Nasal cavity respiratory epithelium epithelial cell of viscerocranial mucosa (primary cell): ENCODE measurements around the gene OSCAR. TPM values are rescaled to one million over a fixed set of nuclear protein-coding genes. Genes with fewer than 3 reads are reported as not detected.

ENCODE experiments used
- total RNA-seq: library from RNA; depleted of rRNA; stranded (reverse); fragments of >200 nt; gene quantifications from 2 replicates; pipeline ENCODE4 v1.2.3, GENCODE V29; 2014

Gene OSCAR
- total RNA-seq = 0.07 and 1.0 TPM in 2 replicates

DNA sequence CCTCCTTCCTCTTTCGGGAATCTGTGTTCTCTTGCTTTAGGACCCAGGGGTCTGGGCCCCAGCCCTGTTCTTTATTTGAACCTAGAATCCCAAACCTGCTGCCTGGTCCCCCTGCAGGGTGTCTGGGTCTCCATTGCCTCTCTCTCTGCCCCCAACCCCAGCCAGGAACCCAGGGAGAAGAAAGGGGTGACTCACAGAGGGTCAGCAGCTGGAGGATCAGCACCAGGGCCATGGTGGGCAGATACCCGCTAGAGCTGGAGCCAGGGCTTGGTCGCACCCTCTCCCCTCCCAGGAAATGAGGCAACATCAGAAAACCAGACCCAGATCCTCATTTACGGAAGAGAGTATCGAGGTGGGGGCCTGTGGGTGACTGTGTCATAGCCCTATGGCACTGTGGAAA lies at the start of gene OSCAR:
Gene OSCAR, minus strand, starts transcription at position 243 of the 400 bp plus-strand sequence. Its CDS starts 11 bp downstream, at position 232.

DNA sequence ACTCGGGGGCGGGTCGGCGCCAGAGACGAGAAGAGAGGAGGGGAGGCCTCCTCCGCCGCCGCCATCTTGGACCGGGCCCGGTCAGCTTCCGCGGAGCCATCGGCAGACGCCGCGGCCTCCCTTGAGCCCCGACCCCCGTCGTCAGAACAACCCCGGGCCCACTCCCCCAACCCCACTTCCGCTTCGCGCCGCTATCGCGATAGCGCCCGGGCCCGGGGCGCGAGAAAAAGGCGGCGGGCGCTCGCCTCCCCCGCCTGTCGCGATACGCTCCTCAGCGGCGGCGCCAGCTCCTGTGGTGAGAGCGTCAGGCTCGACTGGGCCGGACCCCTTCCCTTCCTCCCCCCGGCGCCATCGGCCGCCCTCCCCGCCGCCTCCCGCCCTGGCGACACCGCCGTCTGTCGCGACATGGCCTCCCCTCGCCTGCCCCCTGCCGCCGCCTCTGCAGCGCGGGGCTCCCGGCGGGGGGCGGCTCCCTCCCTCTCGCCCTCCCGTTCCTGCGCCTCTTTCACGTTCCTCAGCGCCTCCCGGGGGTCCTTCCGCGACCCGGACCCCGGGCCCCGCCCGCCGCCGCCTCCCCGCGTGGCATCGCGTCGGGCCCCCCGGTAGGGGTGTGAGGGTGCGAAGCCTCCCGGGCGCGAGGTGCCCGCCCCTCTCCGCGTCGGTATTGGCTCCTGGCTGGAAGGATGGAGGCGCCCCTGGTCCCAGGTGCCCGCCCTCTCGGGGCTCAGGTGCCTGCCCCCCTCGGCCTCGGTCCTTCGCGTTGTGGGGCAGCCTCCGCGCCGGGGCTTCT lies 37.3 kb upstream of the OSCAR start, which contains the start of gene CNOT3:
Gene CNOT3, plus strand, starts transcription at position 64 of the 790 bp plus-strand sequence. CDS start 5,217 bp downstream, outside the sequence.

GRCh38 chr19:54115109-54116063 lies 14.8 kb upstream of the OSCAR start, which contains the start of the genes PRPF31 and TFPT:
TSS of gene PRPF31 (plus strand) at chr19:54115754. CDS start at chr19:54118279, 2,525 bp downstream.
TSS of gene TFPT (minus strand) at chr19:54115657. CDS start at chr19:54115269, 388 bp downstream.

GRCh38 chr19:54102421-54103169 lies 2.0 kb upstream of the OSCAR start, which contains the start of gene NDUFA3:
TSS of gene NDUFA3 (plus strand) at chr19:54102855. CDS start at chr19:54102879, 24 bp downstream.

DNA sequence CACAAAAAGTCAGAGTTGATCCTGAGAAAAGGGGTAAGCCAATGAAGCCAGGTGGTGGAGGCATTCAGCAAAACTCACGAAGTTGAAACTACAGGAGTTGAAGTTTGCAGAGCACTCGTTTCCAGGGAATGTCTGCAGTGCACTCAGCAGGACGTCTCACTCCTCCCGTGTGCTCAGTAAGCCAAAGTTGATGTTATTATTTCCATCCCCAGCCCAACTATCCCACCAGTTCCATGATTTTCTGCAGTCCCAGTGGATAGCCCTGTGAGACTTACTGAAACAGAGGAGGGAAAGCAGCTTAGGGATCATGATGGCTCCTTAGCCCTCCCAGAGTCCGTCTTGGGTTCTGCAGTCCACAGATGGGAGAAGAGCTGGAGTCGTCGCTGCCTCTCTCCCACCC lies 19.6 kb downstream of the OSCAR start, which contains the start of gene TARM1:
Gene TARM1, minus strand, starts transcription at position 334 of the 400 bp plus-strand sequence. Its CDS starts 25 bp downstream, at position 309.

DNA sequence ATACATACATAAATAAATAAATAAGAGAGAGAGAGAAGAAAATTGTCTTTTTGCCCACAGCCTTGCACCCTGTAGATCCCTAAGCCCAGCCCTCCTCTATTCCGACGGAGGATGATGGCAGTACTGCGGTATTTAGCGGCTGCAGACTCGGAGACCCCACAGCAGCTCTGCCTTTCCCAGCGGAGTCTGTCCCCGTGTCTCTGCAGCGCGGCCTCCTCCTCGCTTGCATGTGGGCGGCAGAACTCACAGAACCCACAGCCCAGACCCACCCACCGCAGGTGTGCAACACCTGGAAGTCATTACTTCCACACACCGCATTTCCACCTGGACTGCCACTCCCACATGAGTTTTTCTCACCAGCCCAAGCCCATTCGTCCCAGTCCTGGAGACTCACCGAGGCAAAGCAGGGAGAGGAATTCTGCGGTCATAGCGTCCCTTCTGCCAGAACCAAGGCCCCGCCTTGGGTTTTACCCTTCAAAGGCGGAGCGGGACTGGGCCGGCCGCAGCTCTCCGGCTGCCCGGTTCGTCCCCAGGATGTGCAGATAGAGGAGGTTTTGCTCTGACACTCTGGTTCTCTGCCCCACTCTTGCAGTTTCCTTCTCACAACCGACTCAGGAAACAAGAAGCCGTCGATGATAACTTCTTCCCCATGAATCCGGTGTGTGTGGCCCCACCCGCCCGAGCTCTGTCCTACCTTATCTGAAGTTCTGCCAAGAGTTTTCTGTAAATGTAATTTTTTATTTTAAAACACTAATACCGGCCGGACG lies 37.1 kb downstream of the OSCAR start, which contains the start of gene VSTM1:
Gene VSTM1, minus strand, starts transcription at position 548 of the 767 bp plus-strand sequence. Its CDS starts 120 bp downstream, at position 428.

Other genes starting within 250 kb of the OSCAR start
- gene MYADM, start 232.9 kb downstream of the OSCAR start, total RNA-seq = 2.4 and 13.2 TPM in 2 replicates
- gene PRKCG, start 218.6 kb downstream of the OSCAR start, total RNA-seq = not detected in 2 replicates
- gene CACNG7, start 191.5 kb downstream of the OSCAR start, total RNA-seq = not detected in 2 replicates
- under 0.01 TPM in 2 replicates for gene CACNG8, start 137.9 kb downstream of the OSCAR start, total RNA-seq
- gene CACNG6, start 109.2 kb downstream of the OSCAR start, total RNA-seq = not detected in 2 replicates
- not detected in 2 replicates for gene VSTM1, start 36.9 kb downstream of the OSCAR start, total RNA-seq
- gene TARM1, start 19.4 kb downstream of the OSCAR start, total RNA-seq = not detected in 2 replicates
- 7.9 and 16.9 TPM in 2 replicates for gene NDUFA3, start 2.1 kb upstream of the OSCAR start, total RNA-seq
- gene TFPT, start 14.9 kb upstream of the OSCAR start, total RNA-seq = 7.2 and 7.3 TPM in 2 replicates
- 35.2 and 46.6 TPM in 2 replicates for gene PRPF31, start 15.0 kb upstream of the OSCAR start, total RNA-seq
- gene CNOT3, start 37.0 kb upstream of the OSCAR start, total RNA-seq = 10.3 and 25.8 TPM in 2 replicates
- gene LENG1, start 58.9 kb upstream of the OSCAR start, total RNA-seq = 4.6 and 9.9 TPM in 2 replicates
- 26.7 and 71.6 TPM in 2 replicates for gene TMC4, start 72.4 kb upstream of the OSCAR start, total RNA-seq
- gene MBOAT7, start 88.8 kb upstream of the OSCAR start, total RNA-seq = 13.3 and 37.7 TPM in 2 replicates
- 49.3 and 58.8 TPM in 2 replicates for gene TSEN34, start 90.5 kb upstream of the OSCAR start, total RNA-seq
- gene RPS9, start 100.1 kb upstream of the OSCAR start, total RNA-seq = 1,225 and 1,614 TPM in 2 replicates
- not detected in 2 replicates for gene LILRB3, start 122.2 kb upstream of the OSCAR start, total RNA-seq
- gene LILRA6, start 142.0 kb upstream of the OSCAR start, total RNA-seq = not detected in 2 replicates
- not detected in 2 replicates for gene LILRB5, start 156.5 kb upstream of the OSCAR start, total RNA-seq
- gene LILRB2, start 180.3 kb upstream of the OSCAR start, total RNA-seq = not detected in 2 replicates
- gene LILRA5, start 212.4 kb upstream of the OSCAR start, total RNA-seq = not detected in 2 replicates
- gene LILRA4, start 238.4 kb upstream of the OSCAR start, total RNA-seq = not detected in 2 replicates